Ascending aorta (tissue), 2 donors: ENCODE data around the gene GIGYF2. TPM values are rescaled to one million over a fixed set of nuclear protein-coding genes. Genes with fewer than 3 reads are reported as not detected.
"Not testable (repeated sequence)": the region's sequence is repeated elsewhere in the genome, so short reads cannot be mapped to it uniquely, and the experiment has no call there.

ENCODE experiments used
- DNase-seq, 2 donors: peaks; one replicate each; pipeline ENCODE4 v3.0.0-alpha.2; 2019; ENCODE audit warnings: low spot score in 2 of 2
- H3K27ac ChIP-seq, 2 donors: fragments of 200-600 bp; sonication (generic); one replicate each; pipeline ENCODE4 v1.5.1; 2016 to 2017; ENCODE audit warnings: mild to moderate bottlenecking in 1 of 2
- H3K27me3 ChIP-seq: fragments of 200-600 bp; sonication (generic); one replicate; pipeline ENCODE4 v1.5.1; 2017
- H3K36me3 ChIP-seq, 2 donors: fragments of 200-600 bp; sonication (generic); one replicate each; pipeline ENCODE4 v1.5.1; 2016
- H3K4me1 ChIP-seq, 2 donors: fragments of 200-600 bp; sonication (generic); one replicate each; pipeline ENCODE4 v1.5.1; 2016 to 2017; ENCODE audit warnings: mild to moderate bottlenecking in 1 of 2
- H3K4me3 ChIP-seq, 2 donors: fragments of 200-600 bp; sonication (generic); one replicate each; pipeline ENCODE4 v1.5.1; 2016 to 2017; ENCODE audit warnings: mild to moderate bottlenecking in 1 of 2
- H3K9me3 ChIP-seq, 2 donors: fragments of 200-600 bp; sonication (generic); one replicate each; pipeline ENCODE4 v1.5.1; 2016
- CTCF ChIP-seq, 3 experiments: fragments of 200-600 bp in 2 of 3; fragments of 450-650 bp in 1 of 3; sonication (generic) in 2 of 3; IDR thresholded peaks; one replicate each; pipeline ENCODE4 v1.5.1; 2016 to 2019; ENCODE audit warnings: antibody characterized with exemption in 3 of 3, mild to moderate bottlenecking in 1 of 3, moderate library complexity in 1 of 3
- intact Hi-C: fragments of 100-400 bp; cut with DNase I; formaldehyde crosslinking; loops from one replicate; pipeline ENCODE4 v1.15.1; 2023
- total RNA-seq: library from RNA; depleted of rRNA; stranded (reverse); fragments of >200 nt; gene quantifications from one replicate; pipeline ENCODE4 v1.1.0, GENCODE V29; 2016

The GIGYF2 gene
- total RNA-seq, 1 donor from 2014 or later = 27.5 TPM

GRCh38 chr2:232843834-232844233 is 146.7 kb downstream of the GIGYF2 start:
- Histone ChIP-seq H3K4me1 (no peaks in the 10 kb centered on the region), H3K27ac (no peak overlapping the region), H3K27me3 (no peaks in the 10 kb centered on the region), H3K36me3 (peaks cover 69 to 75% of the 10 kb centered on the region in 2 donors), H3K4me3 (no peak overlapping the region), H3K9me3 (no peaks in the 10 kb centered on the region)
- no peak for TF ChIP-seq CTCF (IDR thresholded peaks at IDR 0.05)
- intact Hi-C loops = no loop called here
- DNase-seq = no peak

- intact Hi-C loops = no loop called here
- no peak for DNase-seq
- Histone ChIP-seq H3K4me3 (no peak overlapping the region), H3K9me3 (no peaks in the 10 kb centered on the region), H3K27me3 (no peaks in the 10 kb centered on the region), H3K27ac (no peak overlapping the region), H3K36me3 (peaks cover 84 to 86% of the 10 kb centered on the region in 2 donors), H3K4me1 (no peaks in the 10 kb centered on the region)
- TF ChIP-seq CTCF (IDR thresholded peaks at IDR 0.05) = no peak
Observed at GRCh38 chr2:232846055-232846454, 148.9 kb downstream of the GIGYF2 start.

- Histone ChIP-seq H3K4me3 (no peak overlapping the region), H3K27me3 (no peaks in the 10 kb centered on the region), H3K36me3 (peaks cover 70 to 74% of the 10 kb centered on the region in 2 donors), H3K9me3 (no peaks in the 10 kb centered on the region), H3K4me1 (no peaks in the 10 kb centered on the region), H3K27ac (no peak overlapping the region)
- no peak for DNase-seq
- no peak for TF ChIP-seq CTCF (IDR thresholded peaks at IDR 0.05)
- intact Hi-C loops = loop anchor here (5.0 kb wide), 1 partner anchor 202 kb away; no protein-coding TSS in a partner anchor
Observed at GRCh38 chr2:232850039-232850438, 152.9 kb downstream of the GIGYF2 start.

- H3K4me3 ChIP-seq, H3K4me1 ChIP-seq, H3K9me3 ChIP-seq, DNase-seq, H3K27me3 ChIP-seq, H3K27ac ChIP-seq: not testable (repeated sequence)
- H3K36me3 ChIP-seq = peaks cover 71 to 74% of the 10 kb centered on the region in 2 donors
- intact Hi-C loops = loop anchor here (2.0 to 5.0 kb wide), 2 partner anchors 200 to 399 kb away; partner anchors contain the start of gene ATG16L1
Observed at GRCh38 chr2:232852081-232852480, 154.9 kb downstream of the GIGYF2 start.

GRCh38 chr2:232852676-232853075 is 155.5 kb downstream of the GIGYF2 start:
- Histone ChIP-seq H3K4me3 (no peak overlapping the region), H3K27me3 (no peaks in the 10 kb centered on the region), H3K9me3 (no peaks in the 10 kb centered on the region), H3K27ac (no peak overlapping the region), H3K36me3 (peaks cover 74% of the 10 kb centered on the region in 2 donors), H3K4me1 (no peaks in the 10 kb centered on the region)
- no peak for DNase-seq
- intact Hi-C loops = loop anchor here (2.0 to 5.0 kb wide), 2 partner anchors 200 to 398 kb away; partner anchors contain the start of gene ATG16L1
- no peak for TF ChIP-seq CTCF (IDR thresholded peaks at IDR 0.05)

GRCh38 chr2:232854082-232854481 is 157.0 kb downstream of the GIGYF2 start:
- Histone ChIP-seq H3K4me3 (no peak overlapping the region), H3K27me3 (no peaks in the 10 kb centered on the region), H3K4me1 (no peaks in the 10 kb centered on the region), H3K27ac (no peak overlapping the region), H3K9me3 (no peaks in the 10 kb centered on the region), H3K36me3 (peaks cover 71 to 74% of the 10 kb centered on the region in 2 donors)
- no peak for DNase-seq
- intact Hi-C loops = loop anchor here (5.0 kb wide), 1 partner anchor 198 kb away; no protein-coding TSS in a partner anchor
- TF ChIP-seq CTCF (IDR thresholded peaks at IDR 0.05) = no peak
